COR-L47 (cell line): ENCODE results near the gene IRF4.

Experiments
- DNase-seq: peaks from one replicate; lab custom pipeline; 2025; lab: John Stamatoyannopoulos, UW

IRF4 gene

GRCh38 chr6:398558-399078, 7.1 kb downstream of the IRF4 start:
- DNase-seq: peak; percentile 47

- no peak for DNase-seq
Observed at GRCh38 chr6:399785-400534, 8.4 kb downstream of the IRF4 start.

- DNase-seq: no peak
Observed at GRCh38 chr6:400815-401214, 9.3 kb downstream of the IRF4 start.

- DNase-seq: no peak
Observed at GRCh38 chr6:401239-401993, 9.9 kb downstream of the IRF4 start.

- no peak for DNase-seq
Observed at GRCh38 chr6:401994-402640, 10.6 kb downstream of the IRF4 start.

GRCh38 chr6:402901-403658, 11.5 kb downstream of the IRF4 start:
- no peak for DNase-seq

GRCh38 chr6:403659-404655, 12.4 kb downstream of the IRF4 start:
- DNase-seq: no peak

GRCh38 chr6:404685-405423, 13.3 kb downstream of the IRF4 start:
- no peak for DNase-seq

- DNase-seq: no peak
Observed at GRCh38 chr6:408148-408547, 16.6 kb downstream of the IRF4 start.

GRCh38 chr6:408599-409102, 17.1 kb downstream of the IRF4 start:
- DNase-seq: no peak

- no peak for DNase-seq
Observed at GRCh38 chr6:409370-409972, 17.9 kb downstream of the IRF4 start.

GRCh38 chr6:410555-411395, 19.2 kb downstream of the IRF4 start:
- DNase-seq: no peak

- no peak for DNase-seq
Observed at GRCh38 chr6:411402-412145, 20.0 kb downstream of the IRF4 start.

- DNase-seq: no peak
Observed at GRCh38 chr6:412146-412886, 20.8 kb downstream of the IRF4 start.

GRCh38 chr6:414447-414846, 22.9 kb downstream of the IRF4 start:
- DNase-seq: no peak

- DNase-seq: no peak
Observed at GRCh38 chr6:415087-415486, 23.5 kb downstream of the IRF4 start.

- no peak for DNase-seq
Observed at GRCh38 chr6:421211-421610, 29.7 kb downstream of the IRF4 start.
